BLaER1 treated with 17β-estradiol and CSF1 and Interleukin-3, amounts not matched to agents 10 nM and 100 nM (cell line): Measurements from ENCODE around the gene FUCA1.
"Not testable (repeated sequence)": the region's sequence is repeated elsewhere in the genome, so short reads cannot be mapped to it uniquely, and the experiment has no call there.

Source experiments
- H3K27ac ChIP-seq, 11 experiments: shearing (Covaris generic); formaldehyde crosslinking; 2 replicates each; pipeline ENCODE4 v1.8.1; 2022
- H3K27me3 ChIP-seq, 11 experiments: shearing (Covaris generic); formaldehyde crosslinking; 2 replicates each; pipeline ENCODE4 v1.8.1; 2022
- H3K36me3 ChIP-seq, 11 experiments: shearing (Covaris generic); formaldehyde crosslinking; 2 replicates each; pipeline ENCODE4 v1.8.1; 2022
- H3K4me1 ChIP-seq, 10 experiments: shearing (Covaris generic); formaldehyde crosslinking; 2 replicates each; pipeline ENCODE4 v1.8.1; 2022
- H3K4me2 ChIP-seq, 11 experiments: shearing (Covaris generic); formaldehyde crosslinking; 2 replicates each; pipeline ENCODE4 v1.8.1; 2022
- H3K4me3 ChIP-seq, 10 experiments: shearing (Covaris generic); formaldehyde crosslinking; 2 replicates each; pipeline ENCODE4 v1.8.1; 2022
- H3K9ac ChIP-seq, 11 experiments: shearing (Covaris generic); formaldehyde crosslinking; 2 replicates each; pipeline ENCODE4 v1.8.1; 2022
- H3K9me3 ChIP-seq, 11 experiments: shearing (Covaris generic); formaldehyde crosslinking; replicated peaks in 1 of 11; 2 replicates each; pipeline ENCODE4 v1.8.1; 2022
- H4K20me1 ChIP-seq, 11 experiments: shearing (Covaris generic); formaldehyde crosslinking; 2 replicates each; pipeline ENCODE4 v1.8.1; 2022
- Cebpa-rat ChIP-seq, 11 experiments: shearing (Covaris generic); IDR thresholded peaks; 2 replicates each; pipeline ENCODE4 v1.8.1; 2022

FUCA1 gene

DNA sequence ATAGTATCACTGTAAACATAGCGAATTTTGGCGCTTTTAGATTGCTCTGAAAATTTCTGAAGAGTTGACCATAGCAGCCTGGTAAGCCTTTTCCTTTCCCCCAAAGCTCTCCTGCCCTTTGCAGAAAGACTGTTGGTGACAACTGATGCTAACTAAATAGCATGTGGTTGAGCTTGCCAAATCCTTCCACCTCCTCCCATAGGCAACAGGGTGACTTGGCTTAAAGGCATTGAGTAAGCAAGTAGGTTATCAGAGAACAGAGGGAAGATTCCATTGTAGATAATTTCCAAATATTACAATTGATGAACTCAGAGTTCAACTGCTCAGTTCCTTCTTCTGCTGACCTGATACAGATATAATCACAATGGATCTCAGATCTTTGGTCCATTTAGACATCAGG, 22.9 kb downstream of the FUCA1 start:
- no peak for TF ChIP-seq Cebpa-rat (IDR thresholded peaks at IDR 0.05)
- Histone ChIP-seq H3K9ac (no peak overlapping the region), H3K27ac (no peak overlapping the region), H4K20me1 (no peaks in the 10 kb centered on the region; a peak in 1 of 22 replicates), H3K4me1 (no peaks in the 10 kb centered on the region), H3K9me3 (peaks cover 0 to 17% (median 6%) of the 10 kb centered on the region in 11 experiments; a peak in 10 of 22 replicates), H3K4me3 (no peak overlapping the region), H3K36me3 (peaks cover 52 to 67% (median 60%) of the 10 kb centered on the region in 11 experiments), H3K27me3 (no peaks in the 10 kb centered on the region), H3K4me2 (no peak overlapping the region)

DNA sequence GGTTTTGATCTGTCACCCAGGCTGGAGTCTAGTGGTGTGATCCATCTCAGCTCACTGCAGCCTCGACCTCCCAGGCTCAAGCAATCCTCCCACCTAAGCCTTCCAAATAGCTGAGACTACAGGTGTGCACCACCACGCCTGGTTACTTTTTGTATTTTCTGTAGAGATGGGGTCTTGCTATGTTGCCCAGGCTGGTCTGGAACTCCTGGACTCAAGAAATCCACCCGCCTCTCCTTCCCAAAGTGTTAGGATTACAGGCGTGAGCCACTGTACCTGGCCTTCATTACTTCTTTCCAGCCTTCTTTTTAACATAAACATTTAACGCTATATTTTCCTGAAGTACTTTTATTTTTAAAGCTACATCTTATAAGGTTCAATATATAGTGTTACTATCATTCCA, 24.4 kb downstream of the FUCA1 start:
- H3K4me2 ChIP-seq: no peak overlapping the region
- H3K36me3 ChIP-seq: peaks cover 43 to 52% (median 48%) of the 10 kb centered on the region in 11 experiments
- H3K4me1 ChIP-seq: peaks cover 4 to 9% (median 6%) of the 10 kb centered on the region in 10 experiments; a peak in 16 of 20 replicates
- no peak overlapping the region for H3K27ac ChIP-seq
- no peak overlapping the region for H3K4me3 ChIP-seq
- H3K9me3 ChIP-seq: peaks cover 0 to 15% (median 6%) of the 10 kb centered on the region in 11 experiments; a peak in 10 of 22 replicates
- no peak for TF ChIP-seq Cebpa-rat (IDR thresholded peaks at IDR 0.05)
- H3K27me3 ChIP-seq: no peaks in the 10 kb centered on the region
- H4K20me1 ChIP-seq: no peaks in the 10 kb centered on the region; a peak in 1 of 22 replicates
- no peak overlapping the region for H3K9ac ChIP-seq

DNA sequence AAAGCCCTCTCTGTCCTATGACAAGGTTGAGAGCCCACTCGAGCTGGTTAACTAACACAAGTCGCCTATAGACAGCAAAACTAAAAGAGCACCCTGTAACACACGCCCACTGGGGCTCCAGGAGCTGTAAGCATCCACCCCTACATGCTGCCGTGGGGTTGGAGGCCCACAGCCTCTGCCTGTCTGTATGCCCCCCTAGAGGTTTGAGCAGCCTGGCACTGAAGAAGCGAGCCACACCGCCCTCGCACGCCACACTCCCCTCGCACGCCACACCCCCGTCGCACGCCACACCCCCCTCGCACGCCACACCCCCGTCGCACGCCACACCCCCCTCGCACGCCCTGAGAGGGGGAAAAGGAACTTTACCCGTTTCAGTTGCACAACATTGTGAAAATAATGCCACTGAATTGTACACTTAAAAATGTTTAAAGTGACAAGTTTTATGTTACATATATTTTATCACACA, 29.7 kb downstream of the FUCA1 start:
- no peaks in the 10 kb centered on the region for H4K20me1 ChIP-seq
- peaks cover 0 to under 1% (median 0%) of the 10 kb centered on the region in 11 experiments; a peak in 2 of 22 replicates for H3K36me3 ChIP-seq
- peak overlapping the region in 6 of 11 experiments; percentile 22 to 45 (median 31); a peak in 6 of 22 replicates for H3K27ac ChIP-seq
- peaks cover 12 to 22% (median 16%) of the 10 kb centered on the region in 10 experiments for H3K4me1 ChIP-seq
- no peaks in the 10 kb centered on the region for H3K27me3 ChIP-seq
- no peaks in the 10 kb centered on the region for H3K9me3 ChIP-seq
- peak in 4 of 11 experiments; percentile 18 to 44 (median 34); a peak in 4 of 22 replicates for TF ChIP-seq Cebpa-rat (IDR thresholded peaks at IDR 0.05)
- H3K4me3 ChIP-seq: peak overlapping the region in 5 of 10 experiments; percentile 12 to 50 (median 40); a peak in 8 of 20 replicates
- H3K9ac ChIP-seq: peak overlapping the region in 4 of 11 experiments; percentile 16 to 46 (median 30); a peak in 6 of 22 replicates
- peak overlapping the region; percentile 52 to 89 (median 68) for H3K4me2 ChIP-seq

DNA sequence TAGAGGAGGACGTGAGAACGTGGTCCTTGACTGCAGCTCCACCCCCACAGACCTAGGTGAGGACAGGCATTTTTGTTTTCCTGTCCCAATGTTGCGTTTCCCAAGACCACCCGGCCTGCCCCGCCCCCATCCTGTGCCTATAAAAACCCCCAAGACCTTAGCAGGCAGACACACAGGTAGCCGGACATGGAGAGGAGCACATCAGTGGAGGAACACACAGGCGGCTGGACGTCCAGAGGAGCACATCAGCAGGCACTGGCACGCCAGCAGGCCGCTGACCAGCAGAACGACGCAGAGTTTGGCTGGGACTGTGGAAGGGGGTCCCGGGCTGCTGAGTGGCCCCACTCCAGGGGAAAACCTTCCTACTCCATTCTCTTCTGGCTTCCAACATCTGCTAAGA, 30.2 kb downstream of the FUCA1 start:
- Histone ChIP-seq H3K4me1 (peaks cover 12 to 22% (median 16%) of the 10 kb centered on the region in 10 experiments), H3K36me3 (no peaks in the 10 kb centered on the region), H3K9me3 (no peaks in the 10 kb centered on the region), H3K9ac (peak overlapping the region in 1 of 11 experiments; percentile 46; a peak in 1 of 22 replicates), H4K20me1 (no peaks in the 10 kb centered on the region), H3K4me3 (peak overlapping the region in 2 of 10 experiments; percentile 40 to 43; a peak in 3 of 20 replicates), H3K4me2 (peak overlapping the region; percentile 52 to 89 (median 68)), H3K27ac (no peak overlapping the region), H3K27me3 (no peaks in the 10 kb centered on the region)
- TF ChIP-seq Cebpa-rat (IDR thresholded peaks at IDR 0.05): no peak

- no peak overlapping the region for H3K9ac ChIP-seq
- H4K20me1 ChIP-seq: no peaks in the 10 kb centered on the region
- H3K4me2 ChIP-seq: peak overlapping the region in 3 of 11 experiments; percentile 3 to 15 (median 6); a peak in 3 of 22 replicates
- peaks cover 12 to 22% (median 16%) of the 10 kb centered on the region in 10 experiments for H3K4me1 ChIP-seq
- no peaks in the 10 kb centered on the region for H3K27me3 ChIP-seq
- no peak overlapping the region for H3K27ac ChIP-seq
- no peak overlapping the region for H3K4me3 ChIP-seq
- H3K9me3 ChIP-seq: no peaks in the 10 kb centered on the region
- H3K36me3 ChIP-seq: no peaks in the 10 kb centered on the region
- TF ChIP-seq Cebpa-rat (IDR thresholded peaks at IDR 0.05): no peak
These were observed 32.1 kb downstream of the FUCA1 start for GRCh38 chr1:23836037-23836436.

DNA sequence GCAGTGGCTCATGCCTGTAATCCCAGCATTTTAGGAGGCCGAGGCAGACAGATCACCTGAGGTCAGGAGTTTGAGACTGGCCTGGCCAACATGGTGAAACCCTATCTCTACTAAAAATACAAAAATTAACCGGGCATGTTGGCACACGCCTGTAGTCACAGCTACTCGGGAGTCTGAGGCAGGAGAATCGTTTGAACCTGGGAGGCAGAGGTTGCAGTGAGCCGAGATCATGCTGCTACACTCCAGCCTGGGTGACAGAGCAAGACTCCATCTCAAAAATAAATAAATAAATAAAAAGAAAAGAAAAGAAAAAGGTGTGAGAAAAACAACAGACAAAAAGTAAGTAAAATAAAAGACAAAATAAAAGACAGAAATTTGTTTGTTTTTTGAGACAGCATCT, 33.9 kb downstream of the FUCA1 start:
- H4K20me1 ChIP-seq, H3K9ac ChIP-seq, H3K36me3 ChIP-seq, H3K27me3 ChIP-seq, H3K9me3 ChIP-seq, H3K27ac ChIP-seq, H3K4me2 ChIP-seq, H3K4me3 ChIP-seq: not testable (repeated sequence)
- H3K4me1 ChIP-seq: peaks cover 11 to 20% (median 14%) of the 10 kb centered on the region in 10 experiments

DNA sequence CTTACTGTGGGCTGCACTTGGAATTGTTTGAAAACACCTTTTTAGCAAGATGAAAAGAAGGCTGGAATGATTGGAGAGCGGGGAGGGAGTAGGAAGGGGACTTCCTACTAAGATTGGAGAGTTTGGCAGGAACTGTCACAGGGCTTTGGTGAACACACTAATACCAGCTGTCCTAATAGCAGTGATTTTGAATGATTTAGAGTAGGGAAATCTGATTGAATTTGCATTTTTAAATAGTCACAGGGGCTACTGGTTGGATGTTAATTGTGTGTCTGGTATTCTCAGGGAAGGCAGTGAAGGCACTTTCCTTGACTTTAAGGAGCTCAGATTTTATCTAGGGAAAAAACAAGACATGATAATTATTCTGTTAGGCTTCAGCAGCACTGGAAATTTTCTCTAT, 40.4 kb downstream of the FUCA1 start:
- H4K20me1 ChIP-seq: no peaks in the 10 kb centered on the region
- no peak overlapping the region for H3K4me2 ChIP-seq
- H3K4me1 ChIP-seq: peaks cover 17 to 24% (median 20%) of the 10 kb centered on the region in 10 experiments
- H3K9ac ChIP-seq: peak overlapping the region in 1 of 11 experiments; percentile 9; a peak in 1 of 22 replicates
- H3K27ac ChIP-seq: no peak overlapping the region
- H3K36me3 ChIP-seq: no peaks in the 10 kb centered on the region
- TF ChIP-seq Cebpa-rat (IDR thresholded peaks at IDR 0.05): no peak
- no peak overlapping the region for H3K4me3 ChIP-seq
- H3K27me3 ChIP-seq: no peaks in the 10 kb centered on the region
- H3K9me3 ChIP-seq: no peaks in the 10 kb centered on the region

- not testable (repeated sequence) for H4K20me1 ChIP-seq, H3K4me3 ChIP-seq, H3K9me3 ChIP-seq, H3K9ac ChIP-seq, H3K27me3 ChIP-seq, H3K36me3 ChIP-seq, H3K27ac ChIP-seq
- peak overlapping the region in 1 of 11 experiments; percentile 89; a peak in 1 of 22 replicates for H3K4me2 ChIP-seq
- H3K4me1 ChIP-seq: peaks cover 17 to 24% (median 20%) of the 10 kb centered on the region in 10 experiments
These were observed 41.5 kb downstream of the FUCA1 start for GRCh38 chr1:23826590-23826989.

DNA sequence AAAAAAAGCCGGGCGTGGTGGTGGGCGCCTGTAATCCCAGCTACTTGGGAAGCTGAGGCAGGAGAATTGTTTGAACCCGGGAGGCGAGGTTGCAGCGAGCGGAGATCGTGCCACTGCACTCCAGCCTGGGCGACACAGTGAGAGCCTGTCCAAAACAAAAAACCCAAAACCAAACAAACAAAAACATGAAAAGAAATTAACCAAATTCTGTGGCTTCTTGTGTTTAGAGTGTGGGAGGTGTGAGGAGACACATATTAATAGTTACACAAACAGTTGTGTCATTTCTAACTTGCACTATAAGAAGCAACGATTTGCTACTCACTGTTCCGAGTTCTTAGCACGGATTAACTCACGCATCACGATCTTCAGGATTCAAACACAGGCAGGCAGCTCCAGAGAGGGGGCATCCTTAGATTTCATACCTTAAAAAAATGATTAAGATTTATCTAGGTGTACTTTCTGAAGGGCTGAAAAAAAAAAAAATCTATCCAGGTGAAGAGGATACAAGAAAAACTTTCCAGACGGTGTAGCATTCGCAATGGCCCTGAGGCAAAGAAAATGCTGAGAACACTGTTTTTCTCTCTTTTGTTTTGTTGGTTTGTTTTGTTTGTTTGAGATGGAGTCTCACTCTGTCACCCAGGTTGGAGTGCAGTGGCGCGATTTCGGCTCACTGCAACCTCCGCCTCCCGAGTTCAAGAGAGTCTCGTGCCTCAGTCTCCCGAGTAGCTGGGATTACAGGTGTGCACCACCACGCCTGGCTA, 42.1 kb downstream of the FUCA1 start:
- H3K4me2 ChIP-seq: peak overlapping the region; percentile 69 to 96 (median 93)
- H4K20me1 ChIP-seq: peaks cover 0 to 11% (median 0%) of the 10 kb centered on the region in 11 experiments; a peak in 2 of 22 replicates
- no peaks in the 10 kb centered on the region for H3K27me3 ChIP-seq
- H3K36me3 ChIP-seq: no peaks in the 10 kb centered on the region
- H3K9ac ChIP-seq: peak overlapping the region; percentile 95 to 99 (median 98)
- H3K4me3 ChIP-seq: peak overlapping the region; percentile 74 to 96 (median 92)
- H3K4me1 ChIP-seq: peaks cover 17 to 25% (median 20%) of the 10 kb centered on the region in 10 experiments
- TF ChIP-seq Cebpa-rat (IDR thresholded peaks at IDR 0.05): no peak
- peak overlapping the region; percentile 94 to 99 (median 98) for H3K27ac ChIP-seq
- H3K9me3 ChIP-seq: no peaks in the 10 kb centered on the region
